Mammary epithelial cell (primary cell): ENCODE measurements around the gene KIF26B.

Experiments used
- CTCF ChIP-seq, 2 donors: IDR thresholded peaks in 1 of 2; conservative IDR thresholded peaks in 1 of 2; 2 replicates each; pipeline ENCODE4 v1.5.1; 2011 to 2012; ENCODE audit warnings: inconsistent platforms in 2 of 2, low read length in 2 of 2, mild to moderate bottlenecking in 2 of 2, control low read depth in 1 of 2, low read depth in 1 of 2; ENCODE audit not compliant: insufficient read depth in 1 of 2; ENCODE audit errors: extremely low read depth in 1 of 2
- EZH2 ChIP-seq: IDR thresholded peaks from 2 replicates; pipeline ENCODE4 v1.6.1; 2012; ENCODE audit warnings: low read length, inconsistent platforms, borderline replicate concordance

DNA sequence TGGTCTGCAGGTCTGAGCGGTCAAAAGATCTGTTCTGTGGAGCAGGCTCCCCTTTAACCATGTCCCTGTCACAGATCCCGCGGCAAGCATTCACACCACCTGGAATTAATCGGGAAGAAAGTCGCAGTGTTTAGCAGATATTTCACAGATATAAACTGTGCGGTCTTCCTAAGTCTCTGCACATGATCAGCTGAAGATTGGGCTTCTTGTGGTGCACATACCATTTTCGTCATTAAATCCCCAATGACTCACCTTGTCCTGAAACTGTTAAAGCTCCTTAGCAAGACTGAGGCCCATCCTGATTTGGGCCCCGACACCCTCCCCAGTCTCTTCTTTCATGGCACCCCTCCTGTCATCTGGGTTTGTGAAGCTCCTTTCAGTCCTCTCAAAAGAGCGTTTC lies 158.8 kb downstream of the KIF26B start:
- no peak for TF ChIP-seq EZH2
- TF ChIP-seq CTCF (conservative IDR thresholded peaks at IDR 0.05 in 1 of 2, IDR thresholded peaks at IDR 0.05 in 1 of 2; ENCODE audit: extremely low read depth in 1 of 2, insufficient read depth in 1 of 2, low read depth in 1 of 2, low read length in 2 of 2), result no peak
